ENCODE data around the gene C5orf34. TPM values are rescaled to one million over a fixed set of nuclear protein-coding genes. Genes with fewer than 3 reads are reported as not detected.

Gene C5orf34
- total and polyA plus RNA-seq, 10 donors, result 1.2 to 4.3 (median 2.5) TPM

GRCh38 chr5:43497311-43498104 lies 17.4 kb downstream of the C5orf34 start:
- no peaks in the 10 kb centered on the region for H3K27me3 ChIP-seq (replicated peaks in 1 of 7)
- no peaks in the 10 kb centered on the region for H3K9me3 ChIP-seq
- intact Hi-C loops (cut with DNase I; ENCODE audit: low total_unique reads), result no loop called here
- DNase-seq, result no peak
- WGBS, 5 donors, result 82 to 97% (median 94%) methylated on average over 5 of the region's 5 CpGs
- TF ChIP-seq POLR2AphosphoS5 (IDR thresholded peaks at IDR 0.05), result no peak
- no peak for TF ChIP-seq POLR2A (IDR thresholded peaks at IDR 0.05)
- no peak for TF ChIP-seq CTCF (IDR thresholded peaks at IDR 0.05 in 8 of 11, conservative IDR thresholded peaks at IDR 0.05 in 3 of 11)
- no peak overlapping the region for H3K4me3 ChIP-seq
- H3K4me1 ChIP-seq, result no peaks in the 10 kb centered on the region
- no peak overlapping the region for H3K27ac ChIP-seq
- peaks cover 0 to 13% (median 0%) of the 10 kb centered on the region in 6 donors for H3K36me3 ChIP-seq

- Histone ChIP-seq H3K9me3 (no peaks in the 10 kb centered on the region), H3K4me3 (no peak overlapping the region), H3K27ac (no peak overlapping the region), H3K27me3 (replicated peaks in 1 of 7) (no peaks in the 10 kb centered on the region), H3K36me3 (peaks cover 0 to 18% (median 0%) of the 10 kb centered on the region in 6 donors), H3K4me1 (no peaks in the 10 kb centered on the region)
- TF ChIP-seq POLR2A (IDR thresholded peaks at IDR 0.05) (no peak), POLR2AphosphoS5 (IDR thresholded peaks at IDR 0.05) (no peak), CTCF (IDR thresholded peaks at IDR 0.05 in 8 of 11, conservative IDR thresholded peaks at IDR 0.05 in 3 of 11) (no peak)
- WGBS, 5 donors, result 90 to 97% (median 95%) methylated on average over 1 of the region's 1 CpG
- intact Hi-C loops (cut with DNase I; ENCODE audit: low total_unique reads), result no loop called here
- DNase-seq, result no peak
These were observed 23.6 kb downstream of the C5orf34 start for GRCh38 chr5:43491326-43491725.

GRCh38 chr5:43486353-43486752 lies 28.6 kb downstream of the C5orf34 start:
- TF ChIP-seq POLR2A (IDR thresholded peaks at IDR 0.05) (no peak), CTCF (IDR thresholded peaks at IDR 0.05 in 8 of 11, conservative IDR thresholded peaks at IDR 0.05 in 3 of 11) (no peak), POLR2AphosphoS5 (IDR thresholded peaks at IDR 0.05) (no peak)
- no peaks in the 10 kb centered on the region for H3K27me3 ChIP-seq (replicated peaks in 1 of 7)
- no peak overlapping the region for H3K27ac ChIP-seq
- intact Hi-C loops (cut with DNase I; ENCODE audit: low total_unique reads), result loop anchor here (10.0 kb wide), 1 partner anchor 172 kb away; the partner anchor contains the start of gene HMGCS1
- 88 to 97% (median 93%) methylated on average over 3 of the region's 3 CpGs for WGBS, 5 donors
- no peak for DNase-seq
- peaks cover 0 to 13% (median 0%) of the 10 kb centered on the region in 6 donors for H3K36me3 ChIP-seq
- H3K4me3 ChIP-seq, result no peak overlapping the region
- H3K4me1 ChIP-seq, result peaks cover 14 to 35% (median 24%) of the 10 kb centered on the region in 6 donors
- H3K9me3 ChIP-seq, result no peaks in the 10 kb centered on the region

- peaks cover 14 to 38% (median 24%) of the 10 kb centered on the region in 6 donors for H3K4me1 ChIP-seq
- H3K4me3 ChIP-seq, result no peak overlapping the region
- 93 to 100% (median 98%) methylated on average over 2 of the region's 2 CpGs for WGBS, 5 donors
- no peaks in the 10 kb centered on the region for H3K9me3 ChIP-seq
- H3K27ac ChIP-seq, result peak overlapping the region in 6 of 8 donors; percentile 3 to 99 (median 96)
- peaks cover 0 to 13% (median 0%) of the 10 kb centered on the region in 6 donors for H3K36me3 ChIP-seq
- H3K27me3 ChIP-seq (replicated peaks in 1 of 7), result no peaks in the 10 kb centered on the region
- TF ChIP-seq POLR2AphosphoS5 (IDR thresholded peaks at IDR 0.05) (no peak), CTCF (IDR thresholded peaks at IDR 0.05 in 8 of 11, conservative IDR thresholded peaks at IDR 0.05 in 3 of 11) (no peak), POLR2A (IDR thresholded peaks at IDR 0.05) (no peak)
- no peak for DNase-seq
- intact Hi-C loops (cut with DNase I; ENCODE audit: low total_unique reads), result loop anchor here (10.0 kb wide), 1 partner anchor 171 kb away; the partner anchor contains the start of gene HMGCS1
These were observed 29.5 kb downstream of the C5orf34 start for GRCh38 chr5:43485406-43485805.

Measured in spleen (tissue), 11 donors.